Neural progenitor cell (in vitro differentiated cells): ENCODE results near the gene PPP2R5C. TPM values are rescaled to one million over a fixed set of nuclear protein-coding genes. Genes with fewer than 3 reads are reported as not detected.
A peak's percentile ranks its signal among the peaks of the same experiment; 100 is the strongest.

Experiments
- DNase-seq: peaks from one replicate; pipeline ENCODE4 v3.0.0-alpha.2; 2016; ENCODE audit warnings: low spot score
- H2AFZ ChIP-seq: fragments of 200-600 bp; sonication (generic); replicated peaks from 2 replicates; pipeline ENCODE4 v1.6.1; 2016; ENCODE audit warnings: antibody characterized with exemption
- H3F3A ChIP-seq: fragments of 200-600 bp; sonication (generic); 2 replicates; pipeline ENCODE4 v1.6.1; 2016; ENCODE audit warnings: antibody characterized with exemption, low read depth
- H3K27ac ChIP-seq: fragments of 200-600 bp; sonication (generic); 2 replicates; pipeline ENCODE4 v1.5.1; 2016; ENCODE audit warnings: mild to moderate bottlenecking
- H3K27me3 ChIP-seq: fragments of 200-600 bp; sonication (generic); 2 replicates; pipeline ENCODE4 v1.6.1; 2016; ENCODE audit warnings: mild to moderate bottlenecking, moderate library complexity
- H3K36me3 ChIP-seq: fragments of 200-600 bp; sonication (generic); 2 replicates; pipeline ENCODE4 v1.5.1; 2016
- H3K4me1 ChIP-seq: fragments of 200-600 bp; sonication (generic); 2 replicates; pipeline ENCODE4 v1.6.1; 2016; ENCODE audit warnings: mixed run types
- H3K4me2 ChIP-seq: fragments of 200-600 bp; sonication (generic); 2 replicates; pipeline ENCODE4 v1.6.1; 2016
- H3K4me3 ChIP-seq: fragments of 200-600 bp; sonication (generic); 2 replicates; pipeline ENCODE4 v1.5.1; 2016
- H3K79me2 ChIP-seq: fragments of 200-600 bp; sonication (generic); 2 replicates; pipeline ENCODE4 v1.6.1; 2016; ENCODE audit warnings: low read depth
- H3K9ac ChIP-seq: fragments of 200-600 bp; sonication (generic); 2 replicates; pipeline ENCODE4 v1.6.1; 2016
- H3K9me3 ChIP-seq: fragments of 200-600 bp; sonication (generic); 2 replicates; pipeline ENCODE4 v1.5.1; 2016; ENCODE audit warnings: low read depth
- H4K20me1 ChIP-seq: fragments of 200-600 bp; sonication (generic); 2 replicates; pipeline ENCODE4 v1.6.1; 2016; ENCODE audit warnings: low read depth
- H3K27ac Mint-ChIP-seq: 3 replicates; pipeline ENCODE4 v1.8.0; 2021; ENCODE audit warnings: mixed read lengths
- H3K27me3 Mint-ChIP-seq: 2 replicates; pipeline ENCODE4 v1.8.0; 2022; ENCODE audit warnings: low read depth, mild to moderate bottlenecking, inconsistent platforms, moderate library complexity, mixed read lengths; ENCODE audit not compliant: insufficient read depth
- H3K36me3 Mint-ChIP-seq: 3 replicates; pipeline ENCODE4 v1.8.0; 2021; ENCODE audit warnings: mixed read lengths
- H3K4me1 Mint-ChIP-seq: 3 replicates; pipeline ENCODE4 v1.8.0; 2021; ENCODE audit warnings: mixed read lengths
- H3K4me3 Mint-ChIP-seq: 3 replicates; pipeline ENCODE4 v1.8.0; 2021; ENCODE audit warnings: mild to moderate bottlenecking, moderate library complexity, mixed read lengths
- H3K9me3 Mint-ChIP-seq: 3 replicates; pipeline ENCODE4 v1.8.0; 2020; ENCODE audit warnings: mixed read lengths
- EZH2 ChIP-seq: fragments of 200-600 bp; sonication (generic); IDR thresholded peaks from 2 replicates; pipeline ENCODE4 v1.6.1; 2017; ENCODE audit warnings: antibody characterized with exemption, mild to moderate bottlenecking, moderate library complexity
- EZH2phosphoT487 ChIP-seq: fragments of 200-600 bp; sonication (generic); IDR thresholded peaks from 2 replicates; pipeline ENCODE4 v1.6.1; 2017; ENCODE audit warnings: antibody characterized with exemption
- total RNA-seq: library from RNA; depleted of rRNA; stranded (reverse); fragments of >200 nt; gene quantifications from 2 replicates; pipeline ENCODE4 v1.2.3, GENCODE V29; 2015; ENCODE audit warnings: low replicate concordance
- TF ChIP-seq, protein P1 (sequence below): fragments of 200-600 bp; sonication (generic); IDR thresholded peaks from 2 replicates; pipeline ENCODE4 v1.5.1; 2017; ENCODE audit warnings: antibody characterized with exemption, mild to moderate bottlenecking

Gene PPP2R5C
- total RNA-seq, 1 donor from 2014 or later = 183 TPM

DNA sequence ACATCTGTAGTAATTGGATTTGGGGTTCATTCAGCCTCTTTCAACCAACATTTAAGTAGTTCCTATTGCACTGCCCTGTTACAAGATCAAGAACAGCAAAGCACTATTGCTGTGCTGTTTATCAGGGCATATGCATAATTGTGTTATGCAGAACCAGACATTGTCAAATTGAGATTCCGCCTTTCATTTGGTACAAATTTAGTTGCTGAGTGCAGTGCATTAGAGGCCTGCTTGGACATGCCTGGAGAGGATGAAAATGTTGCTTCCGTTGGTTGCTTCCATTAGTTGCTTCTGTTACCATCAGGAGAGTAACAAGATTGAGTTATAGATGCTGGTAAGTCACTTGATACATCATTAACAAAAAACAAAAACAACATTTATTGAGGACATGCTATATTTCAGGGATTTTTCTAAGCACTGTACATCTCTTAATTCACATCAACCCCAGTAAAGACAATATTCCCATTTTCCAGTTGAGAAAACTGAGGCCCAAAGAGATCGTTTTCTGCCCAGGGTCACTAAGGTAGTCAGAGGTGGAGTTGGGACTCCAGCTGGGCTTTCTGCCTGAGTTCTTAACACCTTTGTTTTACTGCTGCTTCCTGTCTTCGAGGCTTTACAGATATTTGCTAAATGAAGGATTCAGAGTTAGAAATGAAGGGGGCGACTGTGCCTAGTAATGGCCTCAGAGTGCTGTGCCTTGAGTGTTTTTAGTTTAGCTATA lies 79.3 kb downstream of the PPP2R5C start:
- H2AFZ ChIP-seq = no peak overlapping the region
- no peaks in the 10 kb centered on the region for H3K4me1 ChIP-seq
- H3K4me1 Mint-ChIP-seq = peaks cover 16% of the 10 kb centered on the region
- no peak overlapping the region for H3K27ac Mint-ChIP-seq
- H3F3A ChIP-seq = no peaks in the 10 kb centered on the region
- H3K79me2 ChIP-seq = peaks cover 86% of the 10 kb centered on the region
- no peak for TF ChIP-seq EZH2
- TF ChIP-seq, protein P1, sequence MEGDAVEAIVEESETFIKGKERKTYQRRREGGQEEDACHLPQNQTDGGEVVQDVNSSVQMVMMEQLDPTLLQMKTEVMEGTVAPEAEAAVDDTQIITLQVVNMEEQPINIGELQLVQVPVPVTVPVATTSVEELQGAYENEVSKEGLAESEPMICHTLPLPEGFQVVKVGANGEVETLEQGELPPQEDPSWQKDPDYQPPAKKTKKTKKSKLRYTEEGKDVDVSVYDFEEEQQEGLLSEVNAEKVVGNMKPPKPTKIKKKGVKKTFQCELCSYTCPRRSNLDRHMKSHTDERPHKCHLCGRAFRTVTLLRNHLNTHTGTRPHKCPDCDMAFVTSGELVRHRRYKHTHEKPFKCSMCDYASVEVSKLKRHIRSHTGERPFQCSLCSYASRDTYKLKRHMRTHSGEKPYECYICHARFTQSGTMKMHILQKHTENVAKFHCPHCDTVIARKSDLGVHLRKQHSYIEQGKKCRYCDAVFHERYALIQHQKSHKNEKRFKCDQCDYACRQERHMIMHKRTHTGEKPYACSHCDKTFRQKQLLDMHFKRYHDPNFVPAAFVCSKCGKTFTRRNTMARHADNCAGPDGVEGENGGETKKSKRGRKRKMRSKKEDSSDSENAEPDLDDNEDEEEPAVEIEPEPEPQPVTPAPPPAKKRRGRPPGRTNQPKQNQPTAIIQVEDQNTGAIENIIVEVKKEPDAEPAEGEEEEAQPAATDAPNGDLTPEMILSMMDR = no peak
- no peak for TF ChIP-seq EZH2phosphoT487
- no peaks in the 10 kb centered on the region for H3K27me3 ChIP-seq
- no peak overlapping the region for H3K9ac ChIP-seq
- H3K27me3 Mint-ChIP-seq = peaks cover 4% of the 10 kb centered on the region
- H3K9me3 ChIP-seq = no peaks in the 10 kb centered on the region
- H3K4me2 ChIP-seq = no peak overlapping the region
- H3K9me3 Mint-ChIP-seq = no peaks in the 10 kb centered on the region
- H3K36me3 Mint-ChIP-seq = peaks cover 6% of the 10 kb centered on the region
- no peak overlapping the region for H3K4me3 Mint-ChIP-seq
- H3K4me3 ChIP-seq = no peak overlapping the region
- H3K36me3 ChIP-seq = no peaks in the 10 kb centered on the region
- no peak for DNase-seq
- H4K20me1 ChIP-seq = peaks cover 95% of the 10 kb centered on the region
- H3K27ac ChIP-seq = no peak overlapping the region

DNA sequence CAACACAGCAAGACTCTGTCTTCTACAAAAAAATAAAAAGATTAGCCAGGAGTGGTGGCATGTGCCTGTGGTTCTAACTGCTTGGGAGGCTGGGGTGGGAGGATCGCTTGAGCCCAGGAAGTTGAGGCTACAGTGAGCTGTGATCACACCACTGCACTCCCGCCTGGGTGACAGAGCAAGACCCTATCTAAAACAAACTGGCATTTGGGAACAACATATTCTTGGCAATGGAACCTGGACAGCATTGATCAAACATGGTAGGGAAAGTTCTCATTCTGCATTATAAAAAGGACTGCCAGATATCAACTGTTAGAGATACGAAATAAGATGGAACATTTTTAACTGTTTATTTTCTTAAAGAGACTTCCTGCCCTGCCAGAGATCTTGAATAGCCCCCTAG lies 81.5 kb downstream of the PPP2R5C start:
- no peak for DNase-seq
- H3K27ac ChIP-seq = no peak overlapping the region
- Mint-ChIP-seq H3K36me3 (peaks cover 6% of the 10 kb centered on the region), H3K4me3 (no peak overlapping the region), H3K4me1 (peaks cover 14% of the 10 kb centered on the region), H3K27me3 (peaks cover 2% of the 10 kb centered on the region), H3K27ac (no peak overlapping the region), H3K9me3 (no peaks in the 10 kb centered on the region)
- no peaks in the 10 kb centered on the region for H3K9me3 ChIP-seq
- H2AFZ ChIP-seq = no peak overlapping the region
- no peaks in the 10 kb centered on the region for H3K27me3 ChIP-seq
- TF ChIP-seq EZH2 (no peak), EZH2phosphoT487 (no peak)
- TF ChIP-seq, protein P1 = no peak
- H3F3A ChIP-seq = no peaks in the 10 kb centered on the region
- peaks cover 92% of the 10 kb centered on the region for H4K20me1 ChIP-seq
- H3K4me3 ChIP-seq = no peak overlapping the region
- H3K36me3 ChIP-seq = no peaks in the 10 kb centered on the region
- H3K4me2 ChIP-seq = no peak overlapping the region
- no peak overlapping the region for H3K9ac ChIP-seq
- H3K79me2 ChIP-seq = peaks cover 83% of the 10 kb centered on the region
- no peaks in the 10 kb centered on the region for H3K4me1 ChIP-seq

GRCh38 chr14:101843665-101844064 lies 82.2 kb downstream of the PPP2R5C start:
- no peak overlapping the region for H3K27ac ChIP-seq
- H4K20me1 ChIP-seq = peaks cover 92% of the 10 kb centered on the region
- H3K9me3 Mint-ChIP-seq = no peaks in the 10 kb centered on the region
- peaks cover 7% of the 10 kb centered on the region for H3K4me1 Mint-ChIP-seq
- H3K4me3 Mint-ChIP-seq = no peak overlapping the region
- H3K4me2 ChIP-seq = no peak overlapping the region
- H3K79me2 ChIP-seq = peaks cover 83% of the 10 kb centered on the region
- no peak for DNase-seq
- H3K27me3 ChIP-seq = no peaks in the 10 kb centered on the region
- no peak overlapping the region for H3K9ac ChIP-seq
- no peaks in the 10 kb centered on the region for H3F3A ChIP-seq
- H3K27me3 Mint-ChIP-seq = peaks cover 2% of the 10 kb centered on the region
- TF ChIP-seq, protein P1 = peak; percentile 22
- TF ChIP-seq EZH2phosphoT487 = no peak
- no peak overlapping the region for H2AFZ ChIP-seq
- no peaks in the 10 kb centered on the region for H3K4me1 ChIP-seq
- H3K4me3 ChIP-seq = no peak overlapping the region
- no peaks in the 10 kb centered on the region for H3K9me3 ChIP-seq
- peaks cover 6% of the 10 kb centered on the region for H3K36me3 Mint-ChIP-seq
- no peaks in the 10 kb centered on the region for H3K36me3 ChIP-seq
- peak overlapping the region; percentile 22 for H3K27ac Mint-ChIP-seq
